ENCODE data around the gene ANGPTL8. TPM values are rescaled to one million over a fixed set of nuclear protein-coding genes. Genes with fewer than 3 reads are reported as not detected.

The ANGPTL8 gene
- total and polyA plus RNA-seq, 9 of the 15 experiments (the other 6 are each of a cell fraction or from before 2014, with no cell fraction given): not detected

GRCh38 chr19:11257846-11258380 lies 18.5 kb downstream of the ANGPTL8 start (continued):
- TF ChIP-seq, protein P1, sequence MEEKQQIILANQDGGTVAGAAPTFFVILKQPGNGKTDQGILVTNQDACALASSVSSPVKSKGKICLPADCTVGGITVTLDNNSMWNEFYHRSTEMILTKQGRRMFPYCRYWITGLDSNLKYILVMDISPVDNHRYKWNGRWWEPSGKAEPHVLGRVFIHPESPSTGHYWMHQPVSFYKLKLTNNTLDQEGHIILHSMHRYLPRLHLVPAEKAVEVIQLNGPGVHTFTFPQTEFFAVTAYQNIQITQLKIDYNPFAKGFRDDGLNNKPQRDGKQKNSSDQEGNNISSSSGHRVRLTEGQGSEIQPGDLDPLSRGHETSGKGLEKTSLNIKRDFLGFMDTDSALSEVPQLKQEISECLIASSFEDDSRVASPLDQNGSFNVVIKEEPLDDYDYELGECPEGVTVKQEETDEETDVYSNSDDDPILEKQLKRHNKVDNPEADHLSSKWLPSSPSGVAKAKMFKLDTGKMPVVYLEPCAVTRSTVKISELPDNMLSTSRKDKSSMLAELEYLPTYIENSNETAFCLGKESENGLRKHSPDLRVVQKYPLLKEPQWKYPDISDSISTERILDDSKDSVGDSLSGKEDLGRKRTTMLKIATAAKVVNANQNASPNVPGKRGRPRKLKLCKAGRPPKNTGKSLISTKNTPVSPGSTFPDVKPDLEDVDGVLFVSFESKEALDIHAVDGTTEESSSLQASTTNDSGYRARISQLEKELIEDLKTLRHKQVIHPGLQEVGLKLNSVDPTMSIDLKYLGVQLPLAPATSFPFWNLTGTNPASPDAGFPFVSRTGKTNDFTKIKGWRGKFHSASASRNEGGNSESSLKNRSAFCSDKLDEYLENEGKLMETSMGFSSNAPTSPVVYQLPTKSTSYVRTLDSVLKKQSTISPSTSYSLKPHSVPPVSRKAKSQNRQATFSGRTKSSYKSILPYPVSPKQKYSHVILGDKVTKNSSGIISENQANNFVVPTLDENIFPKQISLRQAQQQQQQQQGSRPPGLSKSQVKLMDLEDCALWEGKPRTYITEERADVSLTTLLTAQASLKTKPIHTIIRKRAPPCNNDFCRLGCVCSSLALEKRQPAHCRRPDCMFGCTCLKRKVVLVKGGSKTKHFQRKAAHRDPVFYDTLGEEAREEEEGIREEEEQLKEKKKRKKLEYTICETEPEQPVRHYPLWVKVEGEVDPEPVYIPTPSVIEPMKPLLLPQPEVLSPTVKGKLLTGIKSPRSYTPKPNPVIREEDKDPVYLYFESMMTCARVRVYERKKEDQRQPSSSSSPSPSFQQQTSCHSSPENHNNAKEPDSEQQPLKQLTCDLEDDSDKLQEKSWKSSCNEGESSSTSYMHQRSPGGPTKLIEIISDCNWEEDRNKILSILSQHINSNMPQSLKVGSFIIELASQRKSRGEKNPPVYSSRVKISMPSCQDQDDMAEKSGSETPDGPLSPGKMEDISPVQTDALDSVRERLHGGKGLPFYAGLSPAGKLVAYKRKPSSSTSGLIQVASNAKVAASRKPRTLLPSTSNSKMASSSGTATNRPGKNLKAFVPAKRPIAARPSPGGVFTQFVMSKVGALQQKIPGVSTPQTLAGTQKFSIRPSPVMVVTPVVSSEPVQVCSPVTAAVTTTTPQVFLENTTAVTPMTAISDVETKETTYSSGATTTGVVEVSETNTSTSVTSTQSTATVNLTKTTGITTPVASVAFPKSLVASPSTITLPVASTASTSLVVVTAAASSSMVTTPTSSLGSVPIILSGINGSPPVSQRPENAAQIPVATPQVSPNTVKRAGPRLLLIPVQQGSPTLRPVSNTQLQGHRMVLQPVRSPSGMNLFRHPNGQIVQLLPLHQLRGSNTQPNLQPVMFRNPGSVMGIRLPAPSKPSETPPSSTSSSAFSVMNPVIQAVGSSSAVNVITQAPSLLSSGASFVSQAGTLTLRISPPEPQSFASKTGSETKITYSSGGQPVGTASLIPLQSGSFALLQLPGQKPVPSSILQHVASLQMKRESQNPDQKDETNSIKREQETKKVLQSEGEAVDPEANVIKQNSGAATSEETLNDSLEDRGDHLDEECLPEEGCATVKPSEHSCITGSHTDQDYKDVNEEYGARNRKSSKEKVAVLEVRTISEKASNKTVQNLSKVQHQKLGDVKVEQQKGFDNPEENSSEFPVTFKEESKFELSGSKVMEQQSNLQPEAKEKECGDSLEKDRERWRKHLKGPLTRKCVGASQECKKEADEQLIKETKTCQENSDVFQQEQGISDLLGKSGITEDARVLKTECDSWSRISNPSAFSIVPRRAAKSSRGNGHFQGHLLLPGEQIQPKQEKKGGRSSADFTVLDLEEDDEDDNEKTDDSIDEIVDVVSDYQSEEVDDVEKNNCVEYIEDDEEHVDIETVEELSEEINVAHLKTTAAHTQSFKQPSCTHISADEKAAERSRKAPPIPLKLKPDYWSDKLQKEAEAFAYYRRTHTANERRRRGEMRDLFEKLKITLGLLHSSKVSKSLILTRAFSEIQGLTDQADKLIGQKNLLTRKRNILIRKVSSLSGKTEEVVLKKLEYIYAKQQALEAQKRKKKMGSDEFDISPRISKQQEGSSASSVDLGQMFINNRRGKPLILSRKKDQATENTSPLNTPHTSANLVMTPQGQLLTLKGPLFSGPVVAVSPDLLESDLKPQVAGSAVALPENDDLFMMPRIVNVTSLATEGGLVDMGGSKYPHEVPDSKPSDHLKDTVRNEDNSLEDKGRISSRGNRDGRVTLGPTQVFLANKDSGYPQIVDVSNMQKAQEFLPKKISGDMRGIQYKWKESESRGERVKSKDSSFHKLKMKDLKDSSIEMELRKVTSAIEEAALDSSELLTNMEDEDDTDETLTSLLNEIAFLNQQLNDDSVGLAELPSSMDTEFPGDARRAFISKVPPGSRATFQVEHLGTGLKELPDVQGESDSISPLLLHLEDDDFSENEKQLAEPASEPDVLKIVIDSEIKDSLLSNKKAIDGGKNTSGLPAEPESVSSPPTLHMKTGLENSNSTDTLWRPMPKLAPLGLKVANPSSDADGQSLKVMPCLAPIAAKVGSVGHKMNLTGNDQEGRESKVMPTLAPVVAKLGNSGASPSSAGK (IDR thresholded peaks at IDR 0.05): 0 out of 2 replicates have a peak, but pooled peaks have one; percentile 29
- TF ChIP-seq MBD1 (CRISPR knock-in tag; IDR thresholded peaks at IDR 0.05) (no peak), NONO (IDR thresholded peaks at IDR 0.05; ENCODE audit: low read depth in 2 of 2, low read length in 1 of 2) (no peak), C11orf30 (IDR thresholded peaks at IDR 0.05; ENCODE audit: low read depth) (peak; percentile 77), MAFF (IDR thresholded peaks at IDR 0.05; ENCODE audit: low read length) (peak; percentile 43), SMARCA5 (IDR thresholded peaks at IDR 0.05) (peak; percentile 45; the same call in 1 of the 2 replicates), ZNF121 (CRISPR knock-in tag; conservative IDR thresholded peaks at IDR 0.05) (0 out of 2 replicates have a peak, but pooled peaks have one; percentile 13), MAFG (tag; conservative IDR thresholded peaks at IDR 0.05) (peak; percentile 68)

All from K562 (cell line).